Measurements from ENCODE around the gene RFK. TPM values are rescaled to one million over a fixed set of nuclear protein-coding genes. Genes with fewer than 3 reads are reported as not detected.

Gene RFK
- total and polyA plus RNA-seq, 4 donors: 13.2 to 23.0 (median 16.9) TPM

- WGBS: 38% methylated on average over 1 of the region's 1 CpG
Measured at GRCh38 chr9:76417394-76417793, 23.2 kb upstream of the RFK start.

GRCh38 chr9:76415731-76416130 lies 21.5 kb upstream of the RFK start:
- DNase-seq (ENCODE audit: low spot score): no peak
- H3K36me3 ChIP-seq (ENCODE audit: control insufficient read depth in 4 of 4, insufficient read depth in 3 of 4, low read depth in 1 of 4, low read length in 3 of 4): no peaks in the 10 kb centered on the region
- H3K4me3 ChIP-seq (ENCODE audit: low read depth in 1 of 3, low read length in 3 of 3): no peak overlapping the region
- peaks cover 0 to 2% (median 0%) of the 10 kb centered on the region in 4 donors for H3K9me3 ChIP-seq (ENCODE audit: control insufficient read depth in 4 of 4, low read length in 3 of 4)
- TF ChIP-seq GABPA (IDR thresholded peaks at IDR 0.05 in 1 of 2, conservative IDR thresholded peaks at IDR 0.05 in 1 of 2) (peak in 1 of 2 donors; percentile 17), ZBTB33 (IDR thresholded peaks at IDR 0.05) (no peak), TAF1 (conservative IDR thresholded peaks at IDR 0.05) (no peak), HNF4A (conservative IDR thresholded peaks at IDR 0.05) (peak in 1 of 2 donors; percentile 18), SP1 (IDR thresholded peaks at IDR 0.05) (peak; percentile 12), ATF3 (IDR thresholded peaks at IDR 0.05) (no peak), RXRA (IDR thresholded peaks at IDR 0.05) (no peak)
- peaks cover 0 to 1% (median 0%) of the 10 kb centered on the region in 4 donors for H3K4me1 ChIP-seq (ENCODE audit: control insufficient read depth in 4 of 4, insufficient read depth in 4 of 4, low read length in 3 of 4)
- no peaks in the 10 kb centered on the region for H3K27me3 ChIP-seq (ENCODE audit: control insufficient read depth in 4 of 4, insufficient read depth in 4 of 4, low read length in 3 of 4)
- no peak overlapping the region for H3K27ac ChIP-seq (ENCODE audit: low read depth in 1 of 2, low read length in 2 of 2)
- no peak overlapping the region for H3K9ac ChIP-seq (ENCODE audit: low read depth in 1 of 2, low read length in 2 of 2)

More at GRCh38 chr9:76417394-76417793, 23.2 kb upstream of the RFK start:
- H3K9ac ChIP-seq (ENCODE audit: low read depth in 1 of 2, low read length in 2 of 2): no peak overlapping the region
- H3K36me3 ChIP-seq (ENCODE audit: control insufficient read depth in 4 of 4, insufficient read depth in 3 of 4, low read depth in 1 of 4, low read length in 3 of 4): no peaks in the 10 kb centered on the region
- TF ChIP-seq ATF3 (IDR thresholded peaks at IDR 0.05) (no peak), ZBTB33 (IDR thresholded peaks at IDR 0.05) (no peak), RAD21 (IDR thresholded peaks at IDR 0.05) (no peak), NR2F2 (IDR thresholded peaks at IDR 0.05) (no peak), EGR1 (IDR thresholded peaks at IDR 0.05; ENCODE audit: low read depth in 2 of 2) (no peak), MAX (IDR thresholded peaks at IDR 0.05) (no peak), FOXA1 (IDR thresholded peaks at IDR 0.05) (no peak), YY1 (IDR thresholded peaks at IDR 0.05) (no peak), SP1 (IDR thresholded peaks at IDR 0.05) (no peak), HNF4G (IDR thresholded peaks at IDR 0.05) (no peak)
- no peaks in the 10 kb centered on the region for H3K27me3 ChIP-seq (ENCODE audit: control insufficient read depth in 4 of 4, insufficient read depth in 4 of 4, low read length in 3 of 4)
- H3K4me3 ChIP-seq (ENCODE audit: low read depth in 1 of 3, low read length in 3 of 3): no peak overlapping the region
- H3K4me1 ChIP-seq (ENCODE audit: control insufficient read depth in 4 of 4, insufficient read depth in 4 of 4, low read length in 3 of 4): peaks cover 0 to 1% (median 0%) of the 10 kb centered on the region in 4 donors
- no peak overlapping the region for H3K27ac ChIP-seq (ENCODE audit: low read depth in 1 of 2, low read length in 2 of 2)
- peaks cover 0 to 2% (median 0%) of the 10 kb centered on the region in 4 donors for H3K9me3 ChIP-seq (ENCODE audit: control insufficient read depth in 4 of 4, low read length in 3 of 4)
- DNase-seq (ENCODE audit: low spot score): no peak

- Histone ChIP-seq H3K9me3 (ENCODE audit: control insufficient read depth in 4 of 4, low read length in 3 of 4) (peaks cover 0 to 2% (median 0%) of the 10 kb centered on the region in 4 donors), H3K36me3 (ENCODE audit: control insufficient read depth in 4 of 4, insufficient read depth in 3 of 4, low read depth in 1 of 4, low read length in 3 of 4) (no peaks in the 10 kb centered on the region), H3K27me3 (ENCODE audit: control insufficient read depth in 4 of 4, insufficient read depth in 4 of 4, low read length in 3 of 4) (no peaks in the 10 kb centered on the region), H3K4me3 (ENCODE audit: low read depth in 1 of 3, low read length in 3 of 3) (no peak overlapping the region), H3K9ac (ENCODE audit: low read depth in 1 of 2, low read length in 2 of 2) (no peak overlapping the region), H3K4me1 (ENCODE audit: control insufficient read depth in 4 of 4, insufficient read depth in 4 of 4, low read length in 3 of 4) (peaks cover 0 to 1% (median 0%) of the 10 kb centered on the region in 4 donors), H3K27ac (ENCODE audit: low read depth in 1 of 2, low read length in 2 of 2) (no peak overlapping the region)
- DNase-seq (ENCODE audit: low spot score): no peak
- WGBS: 96% methylated on average over 2 of the region's 2 CpGs
- TF ChIP-seq HNF4G (IDR thresholded peaks at IDR 0.05) (no peak), JUND (IDR thresholded peaks at IDR 0.05) (no peak), HNF4A (conservative IDR thresholded peaks at IDR 0.05) (no peak), RXRA (IDR thresholded peaks at IDR 0.05) (no peak), CTCF (IDR thresholded peaks at IDR 0.05; ENCODE audit: low read depth, low read length, missing input control) (no peak), RAD21 (IDR thresholded peaks at IDR 0.05) (no peak), NR2F2 (IDR thresholded peaks at IDR 0.05) (no peak), TAF1 (conservative IDR thresholded peaks at IDR 0.05) (no peak), YY1 (IDR thresholded peaks at IDR 0.05) (no peak), MAX (IDR thresholded peaks at IDR 0.05) (no peak), FOXA2 (IDR thresholded peaks at IDR 0.05) (no peak), FOXA1 (IDR thresholded peaks at IDR 0.05) (no peak), ATF3 (IDR thresholded peaks at IDR 0.05) (no peak), ZBTB33 (IDR thresholded peaks at IDR 0.05) (no peak), SP1 (IDR thresholded peaks at IDR 0.05) (no peak)
Measured at GRCh38 chr9:76415154-76415553, 20.9 kb upstream of the RFK start.
